ENCODE data around the gene SPOCK1. TPM values are rescaled to one million over a fixed set of nuclear protein-coding genes. Genes with fewer than 3 reads are reported as not detected.

Gene SPOCK1
- total and polyA plus RNA-seq, 12 donors = 13.7 to 70.3 (median 28.6) TPM

- whole genome bisulfite sequencing, 2 donors = 59 to 66% methylated on average over 8 of the region's 8 CpGs
- intact Hi-C loops (cut with DNase I) = loop anchor here in 3 of 10 donors (10.0 kb wide), 3 partner anchors 241 to 511 kb away; no protein-coding TSS in a partner anchor
- no peak for DNase-seq
- Histone ChIP-seq H3K4me3 (no peak overlapping the region), H3K27ac (peak overlapping the region in 1 of 10 donors; percentile 14), H3K9me3 (no peaks in the 10 kb centered on the region), H3K36me3 (no peaks in the 10 kb centered on the region), H3K27me3 (no peaks in the 10 kb centered on the region), H3K4me1 (peaks cover 0 to 28% (median 11%) of the 10 kb centered on the region in 9 donors)
- no peak for TF ChIP-seq CTCF (IDR thresholded peaks at IDR 0.05)
- ATAC-seq = peak in 5 of 8 donors; percentile 28 to 75 (median 61)
Measured at GRCh38 chr5:137315534-137316345, 183.4 kb downstream of the SPOCK1 start.

GRCh38 chr5:137315109-137315508 is 184.0 kb downstream of the SPOCK1 start:
- TF ChIP-seq CTCF (IDR thresholded peaks at IDR 0.05) = no peak
- Histone ChIP-seq H3K27me3 (no peaks in the 10 kb centered on the region), H3K36me3 (no peaks in the 10 kb centered on the region), H3K4me3 (no peak overlapping the region), H3K27ac (no peak overlapping the region), H3K4me1 (peaks cover 2 to 32% (median 18%) of the 10 kb centered on the region in 9 donors), H3K9me3 (no peaks in the 10 kb centered on the region)
- WGBS, 2 donors = 87 to 96% methylated on average over 2 of the region's 2 CpGs
- DNase-seq = no peak
- ATAC-seq = no peak
- intact Hi-C loops (cut with DNase I) = loop anchor here in 3 of 10 donors (10.0 kb wide), 3 partner anchors 240 to 510 kb away; no protein-coding TSS in a partner anchor

DNA sequence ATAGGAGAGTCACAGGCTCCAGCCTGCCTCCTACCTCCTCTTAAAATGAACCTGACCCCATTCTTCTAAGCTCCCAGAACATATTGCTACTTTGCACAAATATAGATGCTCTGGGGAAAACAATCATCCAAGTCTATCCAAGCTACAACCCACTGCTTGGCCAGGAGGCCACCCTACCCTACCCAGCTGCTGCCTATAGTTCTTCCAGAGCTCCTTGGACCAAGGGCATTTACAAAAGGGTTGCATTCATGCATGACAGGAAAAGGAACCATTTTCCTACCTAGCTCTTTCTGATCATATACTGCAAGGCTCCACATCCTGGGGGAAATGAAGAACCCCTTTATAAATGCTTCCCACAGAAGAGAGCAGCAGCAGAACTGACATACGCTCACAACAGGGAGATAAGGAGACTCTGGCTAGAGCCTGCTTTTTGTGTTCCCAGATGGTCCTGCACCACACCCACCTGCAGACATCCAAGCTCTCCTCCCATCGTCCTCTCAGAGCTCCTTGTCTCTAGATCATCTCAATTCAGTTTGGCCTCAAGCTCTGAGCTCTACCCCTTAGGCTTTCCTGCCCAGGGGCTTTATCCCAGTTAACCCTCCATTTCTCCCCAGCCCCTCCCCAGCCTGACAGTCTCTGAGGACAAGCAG is 185.5 kb downstream of the SPOCK1 start:
- ATAC-seq = peak in 1 of 8 donors; percentile 39
- 62 to 65% methylated on average over 2 of the region's 2 CpGs for whole genome bisulfite sequencing, 2 donors
- intact Hi-C loops (cut with DNase I) = loop anchor here in 5 of 10 donors (5.0 to 10.0 kb wide), 5 partner anchors 189 to 704 kb away; no protein-coding TSS in a partner anchor

More for the DNA sequence above, 185.5 kb downstream of the SPOCK1 start:
- Histone ChIP-seq H3K4me3 (no peak overlapping the region), H3K4me1 (peaks cover 2 to 43% (median 20%) of the 10 kb centered on the region in 9 donors), H3K36me3 (no peaks in the 10 kb centered on the region), H3K27me3 (no peaks in the 10 kb centered on the region), H3K9me3 (no peaks in the 10 kb centered on the region), H3K27ac (no peak overlapping the region)
- no peak for DNase-seq
- TF ChIP-seq CTCF (IDR thresholded peaks at IDR 0.05) = no peak
